OCI-M2 (cell line): ENCODE results near the gene DFFA.
"Not testable (repeated sequence)": the region's sequence is repeated elsewhere in the genome, so short reads cannot be mapped to it uniquely, and the experiment has no call there.

Experiments
- DNase-seq: peaks from one replicate; lab custom pipeline; 2025; ENCODE audit not compliant: unreplicated experiment; lab: John Stamatoyannopoulos, UW

Gene DFFA

GRCh38 chr1:10506046-10506676 lies 33.8 kb upstream of the DFFA start:
- not testable (repeated sequence) for DNase-seq

- no peak for DNase-seq
Observed at GRCh38 chr1:10504249-10504648, 31.9 kb upstream of the DFFA start.

GRCh38 chr1:10502206-10502605 lies 29.9 kb upstream of the DFFA start:
- DNase-seq: no peak

- no peak for DNase-seq
Observed at GRCh38 chr1:10498231-10498630, 25.9 kb upstream of the DFFA start.

- DNase-seq: no peak
Observed at GRCh38 chr1:10497109-10497508, 24.8 kb upstream of the DFFA start.

GRCh38 chr1:10495952-10496351 lies 23.6 kb upstream of the DFFA start:
- no peak for DNase-seq

GRCh38 chr1:10495475-10495817 lies 23.1 kb upstream of the DFFA start:
- no peak for DNase-seq

- peak; percentile 58 for DNase-seq
Observed at GRCh38 chr1:10494754-10495474, 22.6 kb upstream of the DFFA start.

- DNase-seq: no peak
Observed at GRCh38 chr1:10494418-10494753, 22.1 kb upstream of the DFFA start.

- DNase-seq: no peak
Observed at GRCh38 chr1:10490286-10490970, 18.1 kb upstream of the DFFA start.

GRCh38 chr1:10489291-10490055 lies 17.1 kb upstream of the DFFA start:
- DNase-seq: no peak

- no peak for DNase-seq
Observed at GRCh38 chr1:10484521-10484920, 12.2 kb upstream of the DFFA start.

- DNase-seq: no peak
Observed at GRCh38 chr1:10480614-10481013, 8.3 kb upstream of the DFFA start.

- no peak for DNase-seq
Observed at GRCh38 chr1:10479296-10479695, 7.0 kb upstream of the DFFA start.

GRCh38 chr1:10475510-10475909 lies 3.2 kb upstream of the DFFA start:
- DNase-seq: no peak

GRCh38 chr1:10474613-10475507 lies 2.5 kb upstream of the DFFA start, which contains the start of gene PEX14:
Gene PEX14 (plus strand): TSS chr1:10474950. CDS start chr1:10474967, 17 bp downstream.
- peak; percentile 60 for DNase-seq

- not testable (repeated sequence) for DNase-seq
Observed at GRCh38 chr1:10474309-10474612, 1.9 kb upstream of the DFFA start.

- DNase-seq: no peak
Observed at GRCh38 chr1:10473145-10473765, 926 bp upstream of the DFFA start.

GRCh38 chr1:10471411-10472219 lies 714 bp downstream of the DFFA start:
- DNase-seq: no peak
